Upper lobe of left lung (tissue), 6 donors: ENCODE results near the gene OTUD6A. TPM values are rescaled to one million over a fixed set of nuclear protein-coding genes. Genes with fewer than 3 reads are reported as not detected.

Experiments
- ATAC-seq, 2 donors: fragments of 200-7000 bp; cut with Tn5 transposase; one replicate each; pipeline ENCODE4 v1.9.1; 2022; ENCODE audit warnings: mild to moderate bottlenecking in 2 of 2, moderate library complexity in 2 of 2; ENCODE audit not compliant: low FRiP score in 2 of 2
- DNase-seq, 2 donors: peaks; one replicate each; pipeline ENCODE4 v3.0.0-alpha.2; 2019 to 2020
- H3K27ac ChIP-seq, 4 donors: fragments of 200-600 bp; sonication (generic); one replicate each; pipeline ENCODE4 v1.5.1; 2016 to 2019
- H3K27me3 ChIP-seq, 4 donors: fragments of 200-600 bp; sonication (generic); one replicate each; pipeline ENCODE4 v1.5.1; 2017 to 2019
- H3K36me3 ChIP-seq, 4 donors: fragments of 200-600 bp; sonication (generic); one replicate each; pipeline ENCODE4 v1.5.1; 2016 to 2019
- H3K4me1 ChIP-seq, 4 donors: fragments of 200-600 bp; sonication (generic); one replicate each; pipeline ENCODE4 v1.5.1; 2018 to 2019
- H3K4me3 ChIP-seq, 4 donors: fragments of 200-600 bp; sonication (generic); one replicate each; pipeline ENCODE4 v1.5.1; 2017 to 2019; ENCODE audit warnings: mild to moderate bottlenecking in 2 of 4, moderate library complexity in 1 of 4
- H3K9me3 ChIP-seq, 4 donors: fragments of 200-600 bp; sonication (generic); one replicate each; pipeline ENCODE4 v1.5.1; 2018 to 2019
- EP300 ChIP-seq, 4 donors: sonication (generic); formaldehyde crosslinking; IDR thresholded peaks; one replicate each; pipeline ENCODE4 v1.5.1; 2017; ENCODE audit warnings: antibody characterized with exemption in 4 of 4, control low read depth in 2 of 4
- POLR2A ChIP-seq, 4 donors: fragments of 450-650 bp; IDR thresholded peaks; one replicate each; pipeline ENCODE4 v1.5.1; 2016 to 2017; ENCODE audit warnings: antibody characterized with exemption in 4 of 4, mild to moderate bottlenecking in 2 of 4
- POLR2AphosphoS5 ChIP-seq, 2 donors: sonication (generic); formaldehyde crosslinking; IDR thresholded peaks; one replicate each; pipeline ENCODE4 v1.5.1; 2017; ENCODE audit warnings: antibody characterized with exemption in 2 of 2
- WGBS, 2 donors: methylation state at CpG; one replicate each; pipeline ENCODE4 v1.1.5; 2017 to 2018; 5-methylcytosine and 5-hydroxymethylcytosine counted together
- total RNA-seq, 6 donors: library from RNA; depleted of rRNA in 4 of 6; stranded (reverse); fragments of >200 nt in 4 of 6; gene quantifications; one replicate each; pipeline versions ENCODE4 v1.1.0 to v1.2.1, GENCODE V29; 2016 to 2021
- TF ChIP-seq, protein P1 (sequence below), 6 experiments: fragments of 450-650 bp in 4 of 6; fragments of 200-600 bp in 2 of 6; sonication (generic) in 2 of 6; IDR thresholded peaks; one replicate each; pipeline ENCODE4 v1.5.1; 2016 to 2019; ENCODE audit warnings: antibody characterized with exemption in 6 of 6
- donor health status: DM: no; HTN: no; CAD: no; lungs with moderate emphysema.
- donor health status: DM: no; HTN: yes; CAD: no; lungs with severe emphysema.

OTUD6A gene
- total RNA-seq, 6 donors from 2014 or later = not detected

DNA sequence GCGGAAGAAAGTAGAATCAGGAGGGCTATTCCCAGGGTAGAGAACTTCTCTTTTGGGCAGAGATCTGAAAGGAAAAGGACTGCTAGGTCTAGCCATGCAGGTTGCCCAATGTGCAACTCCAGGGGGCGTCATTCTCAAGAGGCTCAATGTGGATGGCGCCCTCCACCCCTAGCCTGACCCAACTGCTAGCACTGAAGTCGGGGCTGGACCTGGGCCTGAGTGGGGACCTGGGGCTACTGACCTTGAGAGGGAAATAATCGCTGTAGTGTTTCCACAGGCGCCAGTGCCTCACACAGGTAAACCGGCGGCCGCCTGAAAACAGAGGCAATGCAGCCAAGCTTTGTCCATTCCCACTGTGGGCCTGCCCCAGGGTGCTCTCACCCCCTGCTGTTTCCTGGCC, 18.6 kb upstream of the OTUD6A start:
- H3K27me3 ChIP-seq = no peaks in the 10 kb centered on the region
- no peak for DNase-seq
- H3K4me3 ChIP-seq = no peak overlapping the region
- H3K9me3 ChIP-seq = no peaks in the 10 kb centered on the region
- no peaks in the 10 kb centered on the region for H3K36me3 ChIP-seq
- no peak for ATAC-seq
- no peaks in the 10 kb centered on the region for H3K4me1 ChIP-seq
- TF ChIP-seq, protein P1, sequence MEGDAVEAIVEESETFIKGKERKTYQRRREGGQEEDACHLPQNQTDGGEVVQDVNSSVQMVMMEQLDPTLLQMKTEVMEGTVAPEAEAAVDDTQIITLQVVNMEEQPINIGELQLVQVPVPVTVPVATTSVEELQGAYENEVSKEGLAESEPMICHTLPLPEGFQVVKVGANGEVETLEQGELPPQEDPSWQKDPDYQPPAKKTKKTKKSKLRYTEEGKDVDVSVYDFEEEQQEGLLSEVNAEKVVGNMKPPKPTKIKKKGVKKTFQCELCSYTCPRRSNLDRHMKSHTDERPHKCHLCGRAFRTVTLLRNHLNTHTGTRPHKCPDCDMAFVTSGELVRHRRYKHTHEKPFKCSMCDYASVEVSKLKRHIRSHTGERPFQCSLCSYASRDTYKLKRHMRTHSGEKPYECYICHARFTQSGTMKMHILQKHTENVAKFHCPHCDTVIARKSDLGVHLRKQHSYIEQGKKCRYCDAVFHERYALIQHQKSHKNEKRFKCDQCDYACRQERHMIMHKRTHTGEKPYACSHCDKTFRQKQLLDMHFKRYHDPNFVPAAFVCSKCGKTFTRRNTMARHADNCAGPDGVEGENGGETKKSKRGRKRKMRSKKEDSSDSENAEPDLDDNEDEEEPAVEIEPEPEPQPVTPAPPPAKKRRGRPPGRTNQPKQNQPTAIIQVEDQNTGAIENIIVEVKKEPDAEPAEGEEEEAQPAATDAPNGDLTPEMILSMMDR (IDR thresholded peaks at IDR 0.05) = no peak
- TF ChIP-seq EP300 (IDR thresholded peaks at IDR 0.05) (no peak), POLR2AphosphoS5 (IDR thresholded peaks at IDR 0.05) (no peak), POLR2A (IDR thresholded peaks at IDR 0.05) (no peak)
- H3K27ac ChIP-seq = no peak overlapping the region
- WGBS, 2 donors = 83 to 93% methylated on average over 3 to 9 of the region's 9 CpGs

DNA sequence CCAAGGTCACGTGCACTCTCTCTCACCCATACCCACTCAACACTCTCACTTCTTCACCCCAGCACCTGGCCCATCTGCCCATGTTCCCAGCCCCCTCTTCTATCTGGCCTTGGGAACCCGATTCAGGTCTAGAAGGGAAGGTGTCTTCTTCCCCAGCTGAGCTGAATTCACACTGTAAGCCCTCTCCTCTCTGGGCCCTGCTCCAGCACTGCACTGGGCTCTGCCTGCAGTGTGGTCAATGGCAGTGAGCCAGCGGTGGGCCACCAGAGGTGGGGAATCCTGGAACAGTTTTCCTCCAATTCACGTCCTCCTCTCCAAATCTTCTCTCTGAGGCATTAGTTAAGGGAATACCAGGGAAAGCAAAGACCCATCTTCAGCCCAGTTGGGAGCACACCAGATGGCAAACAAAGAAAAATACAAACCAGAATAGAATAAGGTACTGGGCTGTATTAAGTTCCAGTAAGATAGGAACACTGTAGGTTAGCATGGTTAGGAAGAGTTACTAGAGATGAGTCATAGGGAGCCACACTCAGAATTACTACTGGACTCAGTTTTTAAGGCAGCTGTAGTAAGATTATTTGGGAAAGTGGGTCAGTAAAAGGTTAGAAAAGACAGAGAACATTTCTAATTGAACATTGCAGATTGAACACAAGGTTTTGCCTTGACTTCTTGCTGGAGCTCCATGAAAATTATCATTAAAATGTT, 17.6 kb upstream of the OTUD6A start:
- no peaks in the 10 kb centered on the region for H3K9me3 ChIP-seq
- DNase-seq = no peak
- no peaks in the 10 kb centered on the region for H3K36me3 ChIP-seq
- no peak for ATAC-seq
- WGBS, 2 donors = 60 to 84% methylated on average over 4 of the region's 4 CpGs
- H3K4me3 ChIP-seq = no peak overlapping the region
- no peaks in the 10 kb centered on the region for H3K4me1 ChIP-seq
- TF ChIP-seq POLR2AphosphoS5 (IDR thresholded peaks at IDR 0.05) = no peak
- TF ChIP-seq EP300 (IDR thresholded peaks at IDR 0.05) = no peak
- TF ChIP-seq, protein P1 (IDR thresholded peaks at IDR 0.05) = no peak
- no peak for TF ChIP-seq POLR2A (IDR thresholded peaks at IDR 0.05)
- H3K27ac ChIP-seq = no peak overlapping the region
- H3K27me3 ChIP-seq = no peaks in the 10 kb centered on the region

DNA sequence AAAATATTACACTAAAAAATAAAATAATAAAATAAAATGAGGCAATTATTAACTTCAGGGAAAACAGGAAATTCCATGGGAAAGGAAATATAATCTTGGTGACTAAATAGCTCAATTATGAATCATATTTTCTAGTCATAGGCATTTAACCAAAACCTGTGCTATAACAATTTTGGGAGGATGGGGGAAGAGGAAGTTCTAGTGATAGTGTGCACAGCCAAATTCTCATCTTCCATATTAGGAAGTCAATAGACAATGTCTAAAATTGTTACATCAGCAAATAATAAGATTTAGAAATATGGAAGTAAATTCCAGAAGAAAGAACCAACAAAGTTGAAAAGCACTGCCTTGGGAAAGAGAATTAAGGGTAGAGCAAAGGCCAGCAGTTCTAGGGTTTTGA, 15.3 kb upstream of the OTUD6A start:
- no peaks in the 10 kb centered on the region for H3K9me3 ChIP-seq
- no peak for TF ChIP-seq POLR2A (IDR thresholded peaks at IDR 0.05)
- TF ChIP-seq EP300 (IDR thresholded peaks at IDR 0.05) = no peak
- no peak for TF ChIP-seq POLR2AphosphoS5 (IDR thresholded peaks at IDR 0.05)
- TF ChIP-seq, protein P1 (IDR thresholded peaks at IDR 0.05) = no peak
- no peak for ATAC-seq

DNA sequence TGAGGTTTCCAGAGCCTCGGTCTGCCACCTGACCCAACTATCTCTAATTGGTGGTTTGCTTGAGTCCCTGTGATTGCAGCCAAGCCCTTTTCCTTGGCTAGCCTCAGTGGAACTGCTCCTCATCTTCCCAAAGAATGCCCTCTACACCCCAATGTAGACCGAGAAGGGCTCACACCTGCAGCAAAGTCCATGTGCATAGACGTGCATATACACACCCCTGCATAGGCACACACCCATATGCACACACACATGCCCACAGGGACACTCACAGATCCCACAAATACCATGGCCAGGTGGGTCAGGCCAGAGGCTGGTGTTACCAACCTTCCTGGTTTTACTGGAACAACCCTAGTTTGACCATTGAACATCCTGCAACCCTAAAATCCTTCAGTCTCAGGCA, 12.9 kb upstream of the OTUD6A start:
- no peaks in the 10 kb centered on the region for H3K27me3 ChIP-seq
- WGBS, 2 donors = 75% methylated on average over 3 of the region's 3 CpGs; no CpG with 5 or more reads in 1 of the 2 donors

More for the DNA sequence above, 15.3 kb upstream of the OTUD6A start:
- Histone ChIP-seq H3K27ac (no peak overlapping the region), H3K4me3 (no peak overlapping the region), H3K27me3 (no peaks in the 10 kb centered on the region), H3K36me3 (no peaks in the 10 kb centered on the region), H3K4me1 (no peaks in the 10 kb centered on the region)
- DNase-seq = no peak

More for the DNA sequence above, 12.9 kb upstream of the OTUD6A start:
- DNase-seq (no peak), ATAC-seq (no peak)
- no peaks in the 10 kb centered on the region for H3K36me3 ChIP-seq
- no peaks in the 10 kb centered on the region for H3K9me3 ChIP-seq
- H3K4me1 ChIP-seq = no peaks in the 10 kb centered on the region
- no peak overlapping the region for H3K27ac ChIP-seq
- H3K4me3 ChIP-seq = no peak overlapping the region
- no peak for TF ChIP-seq POLR2A (IDR thresholded peaks at IDR 0.05)
- TF ChIP-seq POLR2AphosphoS5 (IDR thresholded peaks at IDR 0.05) = no peak
- TF ChIP-seq, protein P1 (IDR thresholded peaks at IDR 0.05) = no peak
- no peak for TF ChIP-seq EP300 (IDR thresholded peaks at IDR 0.05)
